AG10803 (cell line): ENCODE measurements around the gene NPIPB9.
A peak's percentile ranks its signal among the peaks of the same experiment; 100 is the strongest.
"Not testable (repeated sequence)": the region's sequence is repeated elsewhere in the genome, so short reads cannot be mapped to it uniquely, and the experiment has no call there.

Source experiments
- DNase-seq: peaks from one replicate; pipeline ENCODE4 v3.0.0; 2010; ENCODE audit warnings: low read depth
- H3K4me3 ChIP-seq: 2 replicates; pipeline ENCODE4 v1.5.1; 2011; ENCODE audit warnings: mild to moderate bottlenecking, low read length, control low read depth
- TF ChIP-seq, protein P1 (sequence below): conservative IDR thresholded peaks from 2 replicates; pipeline ENCODE4 v1.5.1; 2011; ENCODE audit warnings: mild to moderate bottlenecking, low read length, control low read depth, inconsistent platforms

Gene NPIPB9

DNA sequence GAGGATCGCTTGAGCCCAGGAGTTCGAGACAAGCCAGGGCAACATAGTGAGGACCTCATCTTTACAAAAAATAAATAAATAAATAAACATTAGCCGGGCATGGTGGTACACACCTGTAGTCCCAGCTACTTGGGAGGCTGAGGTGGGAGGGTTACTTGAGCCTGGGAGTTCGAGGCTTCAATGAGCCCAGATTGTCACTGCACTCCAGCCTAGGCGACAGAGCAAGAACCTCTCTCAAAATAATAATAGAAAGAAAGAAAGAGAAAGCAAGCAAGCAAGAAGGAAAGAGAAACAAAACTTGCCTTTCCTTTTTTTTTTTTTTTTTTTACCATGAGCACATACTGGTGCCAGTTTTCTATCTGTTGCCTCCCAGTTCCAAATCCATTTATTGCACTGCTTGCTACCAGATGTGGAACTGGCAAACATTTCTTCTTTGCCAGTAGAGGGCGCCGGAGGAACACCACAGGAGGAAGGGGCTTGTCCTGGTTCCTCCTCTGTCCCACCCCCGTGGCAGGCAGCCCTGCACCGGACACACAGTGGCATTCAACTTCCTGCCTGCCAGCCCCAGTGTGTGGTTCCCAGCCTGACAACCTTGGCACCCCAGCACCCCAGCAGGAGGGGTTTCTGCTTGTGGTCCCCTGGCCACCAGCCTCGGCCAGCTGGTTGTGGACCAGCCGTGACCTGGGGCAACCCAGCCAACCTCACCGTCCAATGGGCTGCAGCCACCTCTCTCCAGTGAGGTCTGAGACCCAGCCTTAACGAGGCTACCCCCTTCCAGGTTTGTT is 50.8 kb downstream of the NPIPB9 start:
- peak; percentile 91 for DNase-seq
- TF ChIP-seq, protein P1, sequence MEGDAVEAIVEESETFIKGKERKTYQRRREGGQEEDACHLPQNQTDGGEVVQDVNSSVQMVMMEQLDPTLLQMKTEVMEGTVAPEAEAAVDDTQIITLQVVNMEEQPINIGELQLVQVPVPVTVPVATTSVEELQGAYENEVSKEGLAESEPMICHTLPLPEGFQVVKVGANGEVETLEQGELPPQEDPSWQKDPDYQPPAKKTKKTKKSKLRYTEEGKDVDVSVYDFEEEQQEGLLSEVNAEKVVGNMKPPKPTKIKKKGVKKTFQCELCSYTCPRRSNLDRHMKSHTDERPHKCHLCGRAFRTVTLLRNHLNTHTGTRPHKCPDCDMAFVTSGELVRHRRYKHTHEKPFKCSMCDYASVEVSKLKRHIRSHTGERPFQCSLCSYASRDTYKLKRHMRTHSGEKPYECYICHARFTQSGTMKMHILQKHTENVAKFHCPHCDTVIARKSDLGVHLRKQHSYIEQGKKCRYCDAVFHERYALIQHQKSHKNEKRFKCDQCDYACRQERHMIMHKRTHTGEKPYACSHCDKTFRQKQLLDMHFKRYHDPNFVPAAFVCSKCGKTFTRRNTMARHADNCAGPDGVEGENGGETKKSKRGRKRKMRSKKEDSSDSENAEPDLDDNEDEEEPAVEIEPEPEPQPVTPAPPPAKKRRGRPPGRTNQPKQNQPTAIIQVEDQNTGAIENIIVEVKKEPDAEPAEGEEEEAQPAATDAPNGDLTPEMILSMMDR = peak; percentile 52
- H3K4me3 ChIP-seq = 0 out of 2 replicates have a peak overlapping the region, but pooled peaks have one; percentile 22

DNA sequence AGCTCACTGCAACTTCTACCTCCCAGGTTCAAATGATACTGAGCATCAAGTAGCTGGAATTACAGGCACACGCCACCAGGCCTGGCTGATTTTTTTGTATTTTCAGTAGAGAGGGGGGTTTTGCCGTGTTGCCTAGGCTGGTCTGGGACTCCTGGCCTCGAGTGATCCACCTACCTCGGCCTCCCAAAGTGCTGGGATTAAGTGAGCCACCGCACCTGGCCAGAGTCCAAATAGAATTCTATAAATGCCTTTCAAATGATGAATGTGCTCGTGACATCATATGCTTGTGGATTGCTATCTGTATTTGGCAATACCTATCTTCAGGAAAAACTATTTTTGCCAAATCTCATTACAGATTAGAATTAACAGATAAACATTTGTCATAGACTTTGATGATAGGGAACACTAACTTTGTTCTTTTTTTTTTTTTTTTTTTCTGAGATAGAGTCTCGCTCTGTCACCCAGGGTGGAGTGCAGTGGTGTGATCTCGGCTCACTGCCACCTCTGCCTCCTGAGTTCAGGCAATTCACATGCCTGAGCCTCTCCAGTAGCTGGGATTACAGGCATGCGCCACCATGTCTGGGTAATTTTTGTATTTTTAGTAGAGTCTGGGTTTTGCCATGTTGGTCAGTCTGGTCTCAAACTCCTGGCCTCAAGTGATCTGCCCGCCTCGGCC is 56.0 kb downstream of the NPIPB9 start:
- DNase-seq, H3K4me3 ChIP-seq: not testable (repeated sequence)

DNA sequence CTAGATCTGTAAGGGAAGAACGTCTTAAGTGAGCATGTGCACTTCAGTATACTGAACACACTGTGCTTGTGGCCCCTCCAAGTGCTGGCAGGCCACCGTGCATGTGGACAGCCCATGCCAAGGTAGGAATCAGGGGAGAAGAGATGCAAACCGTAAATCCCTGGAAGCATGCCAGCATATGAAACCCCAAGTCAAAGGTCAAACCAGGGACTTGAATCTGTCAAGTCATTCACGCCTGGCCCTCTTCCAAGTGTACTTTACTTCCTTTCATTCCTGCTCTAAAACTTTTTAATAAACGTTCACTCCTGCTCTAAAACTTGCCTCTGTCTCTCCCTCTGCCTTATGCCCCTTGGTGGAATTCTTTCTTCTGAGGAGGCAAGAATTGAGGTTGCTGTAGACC is 68.4 kb downstream of the NPIPB9 start:
- TF ChIP-seq, protein P1 = no peak
- no peak overlapping the region for H3K4me3 ChIP-seq
- no peak for DNase-seq

- not testable (repeated sequence) for H3K4me3 ChIP-seq, DNase-seq
Observed at GRCh38 chr16:28820546-28820945, 69.0 kb downstream of the NPIPB9 start.

DNA sequence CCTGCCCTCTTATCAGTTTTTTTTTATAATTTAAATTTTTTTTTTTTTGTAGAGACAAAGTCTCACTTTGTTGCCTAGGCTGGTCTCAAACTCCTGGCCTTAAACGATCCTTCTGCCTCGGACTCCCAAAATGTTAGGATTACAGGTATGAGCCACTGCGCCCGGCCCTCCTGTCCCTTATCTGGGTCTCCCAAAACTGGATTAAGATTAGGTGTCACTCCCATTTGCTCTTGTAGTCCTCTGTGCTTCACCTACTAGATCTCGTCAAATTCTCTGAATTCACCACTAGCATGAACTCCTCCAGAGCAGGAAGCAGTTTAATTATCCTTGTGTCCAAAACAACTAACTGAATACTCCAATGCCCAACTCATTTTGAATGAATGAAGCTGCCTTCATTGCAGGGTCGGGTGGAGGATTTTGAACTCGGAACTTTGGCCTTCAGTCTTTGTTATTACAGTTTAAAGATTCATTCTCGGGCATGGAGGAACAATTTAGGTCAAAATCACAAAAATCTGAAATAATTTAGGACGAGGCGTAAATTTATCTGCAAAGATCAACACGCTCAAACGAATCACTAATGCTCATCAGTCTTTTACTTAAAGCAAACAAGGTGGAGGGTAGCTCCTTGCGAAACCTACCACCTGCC is 70.4 kb downstream of the NPIPB9 start:
- peak overlapping the region; percentile 100 for H3K4me3 ChIP-seq
- DNase-seq = no peak
- TF ChIP-seq, protein P1 = no peak
